D721Med (cell line): ENCODE data around the gene UMOD.

Source experiments
- DNase-seq: peaks from one replicate; pipeline ENCODE4 v3.0.0; 2011; ENCODE audit warnings: low spot score; ENCODE audit not compliant: insufficient read length
- FAIRE-seq: peaks from 2 replicates; lab custom pipeline; 2011; peaks lifted over from hg19 to GRCh38; lab: Jason Lieb, UNC
- TF ChIP-seq, protein P1 (sequence below): IDR thresholded peaks from 2 replicates; pipeline ENCODE4 v1.5.1; 2012; ENCODE audit warnings: mild to moderate bottlenecking, control low read depth; ENCODE audit not compliant: insufficient read depth; ENCODE audit errors: missing control alignments

The UMOD gene

DNA sequence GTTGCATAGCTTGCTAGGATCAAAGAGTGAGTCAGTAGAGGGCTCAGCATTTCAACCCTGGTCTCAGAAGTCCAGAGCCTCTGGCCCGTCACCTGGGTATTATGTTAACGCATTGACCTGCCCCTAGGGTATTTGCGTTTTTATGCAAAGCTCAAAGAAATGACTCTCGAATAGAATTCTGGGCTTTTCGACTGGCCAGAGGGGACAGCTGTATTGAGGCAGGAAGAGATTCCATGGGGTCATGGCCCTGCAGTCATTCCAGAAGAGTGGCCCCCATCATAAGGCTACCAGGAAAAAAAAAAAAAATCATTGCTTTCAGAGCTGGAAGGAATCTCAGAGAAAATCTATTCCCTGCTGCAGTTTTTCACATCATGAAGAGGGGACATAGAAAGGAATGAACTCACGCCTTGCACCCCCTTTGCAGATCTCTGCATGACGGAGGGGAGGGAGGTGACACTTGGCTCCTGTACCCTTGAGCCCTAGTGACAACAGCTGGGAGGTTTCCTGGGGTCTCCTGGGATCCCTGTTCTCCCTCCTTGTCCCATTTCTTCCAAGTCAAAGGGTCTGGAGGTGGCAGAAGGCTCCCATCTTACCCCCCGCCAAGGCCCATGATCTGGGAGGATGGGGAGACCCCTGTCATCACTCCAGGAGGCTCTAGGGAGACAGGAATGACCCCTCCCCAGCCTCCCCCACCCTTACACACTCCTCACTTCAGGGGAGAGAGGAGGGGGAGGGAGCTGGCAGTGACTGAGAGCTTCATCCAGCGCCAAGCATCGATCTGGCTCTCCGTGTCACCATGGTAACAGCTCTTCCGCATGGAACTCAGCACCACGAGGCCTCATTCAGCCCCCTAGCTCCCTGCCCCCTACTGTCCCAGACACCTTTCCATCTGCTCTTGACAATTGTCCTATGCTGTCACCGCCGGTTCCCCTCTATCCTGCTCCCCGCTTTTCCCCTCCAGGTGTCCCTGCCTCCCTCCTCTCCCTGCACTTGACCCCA is 61.0 kb downstream of the UMOD start:
- DNase-seq (no peak), FAIRE-seq (no peak)
- TF ChIP-seq, protein P1, sequence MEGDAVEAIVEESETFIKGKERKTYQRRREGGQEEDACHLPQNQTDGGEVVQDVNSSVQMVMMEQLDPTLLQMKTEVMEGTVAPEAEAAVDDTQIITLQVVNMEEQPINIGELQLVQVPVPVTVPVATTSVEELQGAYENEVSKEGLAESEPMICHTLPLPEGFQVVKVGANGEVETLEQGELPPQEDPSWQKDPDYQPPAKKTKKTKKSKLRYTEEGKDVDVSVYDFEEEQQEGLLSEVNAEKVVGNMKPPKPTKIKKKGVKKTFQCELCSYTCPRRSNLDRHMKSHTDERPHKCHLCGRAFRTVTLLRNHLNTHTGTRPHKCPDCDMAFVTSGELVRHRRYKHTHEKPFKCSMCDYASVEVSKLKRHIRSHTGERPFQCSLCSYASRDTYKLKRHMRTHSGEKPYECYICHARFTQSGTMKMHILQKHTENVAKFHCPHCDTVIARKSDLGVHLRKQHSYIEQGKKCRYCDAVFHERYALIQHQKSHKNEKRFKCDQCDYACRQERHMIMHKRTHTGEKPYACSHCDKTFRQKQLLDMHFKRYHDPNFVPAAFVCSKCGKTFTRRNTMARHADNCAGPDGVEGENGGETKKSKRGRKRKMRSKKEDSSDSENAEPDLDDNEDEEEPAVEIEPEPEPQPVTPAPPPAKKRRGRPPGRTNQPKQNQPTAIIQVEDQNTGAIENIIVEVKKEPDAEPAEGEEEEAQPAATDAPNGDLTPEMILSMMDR: no peak

DNA sequence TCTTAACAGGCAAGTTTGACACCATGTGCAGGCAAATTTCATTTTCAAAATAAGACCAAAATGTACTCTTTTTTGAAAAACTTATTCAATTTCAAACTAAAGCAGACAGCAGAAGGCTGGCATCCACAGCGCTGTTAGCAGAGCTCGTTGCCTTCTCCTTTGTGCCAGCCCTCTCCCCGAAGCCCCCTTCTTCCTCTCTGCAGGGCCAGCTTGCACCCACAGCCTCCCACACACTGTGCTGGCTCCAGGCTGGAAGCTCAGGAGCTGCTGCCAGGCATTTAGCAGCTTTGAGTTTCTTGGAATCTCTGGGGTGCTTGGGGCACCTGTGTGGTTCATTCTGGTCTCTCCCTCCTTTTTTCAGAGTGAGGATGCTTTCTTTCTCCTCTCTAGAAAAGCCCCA is 62.9 kb downstream of the UMOD start:
- DNase-seq: no peak
- FAIRE-seq: no peak
- TF ChIP-seq, protein P1: no peak

- no peak for DNase-seq
- FAIRE-seq: no peak
- TF ChIP-seq, protein P1: no peak
These were observed 66.5 kb downstream of the UMOD start for GRCh38 chr16:20285993-20286499.
